ENCODE data around the gene SLC25A10.
A peak's percentile ranks its signal among the peaks of the same experiment; 100 is the strongest.

Gene SLC25A10

GRCh38 chr17:81711814-81712467 is at the start of gene SLC25A10:
SLC25A10 (plus strand) TSS chr17:81712284; CDS start chr17:81712427, 143 bp downstream.
- DNase-seq, result peak; percentile 86

- DNase-seq, result no peak
Observed at GRCh38 chr17:81664051-81664470, 48.0 kb upstream of the SLC25A10 start.

GRCh38 chr17:81665205-81666091 is 46.6 kb upstream of the SLC25A10 start:
- DNase-seq, result peak; percentile 42

DNA sequence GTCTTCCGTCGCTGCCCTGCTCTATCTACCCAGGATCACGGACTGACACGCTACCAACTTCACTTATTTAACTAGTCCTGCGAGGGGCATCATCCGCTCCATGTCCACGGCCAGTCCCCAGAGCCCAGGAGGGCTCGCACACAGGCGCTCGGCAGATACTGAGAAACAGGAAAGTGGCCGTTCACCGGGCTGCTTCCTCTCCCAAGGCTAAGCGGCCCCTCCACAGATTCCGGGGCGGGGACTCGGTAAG is 46.1 kb upstream of the SLC25A10 start:
- peak; percentile 43 for DNase-seq

DNA sequence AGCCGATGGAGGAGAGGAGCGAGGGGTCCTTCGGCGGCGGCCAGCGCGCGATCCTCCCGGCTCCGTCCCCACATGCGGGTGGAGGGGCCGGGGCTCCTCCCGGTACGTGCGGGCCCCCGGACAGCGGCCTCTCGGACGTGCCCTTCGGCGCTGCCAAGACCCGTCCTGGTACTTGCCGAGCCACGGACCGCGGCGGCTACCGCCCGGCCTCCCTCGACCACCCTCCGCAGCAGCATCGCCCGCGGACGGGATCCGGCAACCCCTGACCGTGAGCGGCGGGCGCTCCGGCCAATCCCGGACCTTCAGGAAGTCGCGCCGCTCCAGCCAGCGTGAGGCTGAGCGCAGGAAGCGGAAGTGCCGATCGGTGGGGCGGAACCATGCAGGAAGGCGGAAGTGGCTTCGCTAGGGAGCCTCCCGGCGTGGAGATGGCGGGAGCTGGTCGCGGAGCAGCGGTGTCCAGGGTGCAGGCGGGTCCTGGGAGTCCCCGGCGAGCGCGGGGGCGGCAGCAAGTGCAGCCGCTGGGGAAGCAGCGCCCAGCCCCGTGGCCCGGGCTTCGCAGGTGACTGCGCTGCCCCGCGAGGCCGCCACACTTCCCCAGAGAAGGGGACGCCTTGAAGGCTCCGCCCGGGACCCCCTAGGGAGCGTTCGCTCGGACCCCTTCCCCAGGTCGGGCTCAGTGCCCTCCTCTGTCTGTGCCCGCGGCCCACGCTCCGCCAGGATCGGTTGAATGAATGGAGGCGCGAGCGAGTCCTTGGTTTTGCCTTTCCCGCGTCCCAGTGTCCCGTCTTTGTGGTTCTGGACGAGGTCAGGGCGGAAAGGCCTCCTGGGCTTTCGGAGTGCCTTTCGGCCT is 45.5 kb upstream of the SLC25A10 start, which contains the start of the genes CCDC137 and OXLD1:
CCDC137 (plus strand) TSS at position 396 of the 850 bp plus-strand sequence; CDS start at position 426, 30 bp downstream.
OXLD1 (minus strand) TSS at position 264 of the 850 bp plus-strand sequence; CDS start at position 236, 28 bp downstream.
- DNase-seq, result peak; percentile 94

DNA sequence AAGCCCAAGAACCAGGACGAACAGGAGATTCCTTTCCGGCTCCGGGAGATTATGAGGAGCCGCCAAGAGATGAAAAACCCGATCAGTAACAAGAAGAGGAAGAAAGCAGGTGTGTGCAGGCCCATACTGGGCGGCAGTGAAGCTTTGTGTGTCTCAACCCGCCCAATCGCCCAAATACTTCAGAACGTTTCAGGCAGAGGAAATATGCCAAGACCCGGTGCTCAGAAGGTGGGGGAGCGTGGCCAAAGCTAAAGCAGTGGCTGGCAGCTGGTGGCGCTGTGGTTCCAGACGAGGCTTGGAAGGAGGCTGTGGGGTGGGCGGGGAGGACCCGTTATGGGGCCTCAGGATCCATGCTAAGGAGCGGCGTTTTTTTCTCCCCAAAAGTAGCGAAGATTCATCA is 44.3 kb upstream of the SLC25A10 start:
- no peak for DNase-seq

GRCh38 chr17:81672504-81672903 is 39.6 kb upstream of the SLC25A10 start:
- DNase-seq, result no peak

GRCh38 chr17:81672954-81673353 is 39.1 kb upstream of the SLC25A10 start:
- DNase-seq, result no peak

DNA sequence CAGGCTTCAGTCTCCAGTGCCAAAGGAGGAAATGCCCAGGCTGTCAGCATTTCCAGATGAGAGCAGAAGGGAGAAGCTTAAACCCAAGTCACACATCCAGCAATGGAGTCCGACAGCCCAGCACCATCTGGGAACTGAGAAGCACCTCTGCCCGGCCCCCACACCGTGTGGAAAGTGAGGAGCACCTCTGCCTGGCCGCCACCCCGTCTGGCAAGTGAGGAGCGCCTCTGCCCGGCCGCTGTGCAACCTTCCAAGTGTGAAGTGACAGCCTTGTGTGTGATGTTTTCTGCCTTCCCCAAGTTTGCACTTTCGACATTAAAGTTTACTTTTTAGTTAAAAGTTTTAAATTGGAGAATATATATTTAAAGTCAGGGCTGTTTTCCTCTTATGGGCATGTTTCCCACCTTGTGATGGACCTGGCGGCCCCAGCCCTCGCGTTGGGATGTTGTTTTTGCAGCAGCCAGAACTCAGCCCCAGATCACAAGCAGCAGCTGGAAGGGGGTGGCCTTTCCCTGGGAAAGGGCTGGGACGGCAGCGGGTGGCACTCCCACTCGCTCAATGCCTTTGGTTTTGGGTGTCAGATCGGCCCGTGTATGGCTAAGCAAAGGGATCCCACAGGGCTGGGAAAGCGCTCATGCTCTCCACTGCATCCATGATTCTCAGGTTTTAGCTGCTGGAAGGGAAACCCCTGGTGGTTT is 38.4 kb upstream of the SLC25A10 start:
- DNase-seq, result no peak

- DNase-seq, result peak; percentile 22
Observed at GRCh38 chr17:81675515-81676221, 36.4 kb upstream of the SLC25A10 start.

GRCh38 chr17:81676906-81677305 is 35.2 kb upstream of the SLC25A10 start:
- no peak for DNase-seq

DNA sequence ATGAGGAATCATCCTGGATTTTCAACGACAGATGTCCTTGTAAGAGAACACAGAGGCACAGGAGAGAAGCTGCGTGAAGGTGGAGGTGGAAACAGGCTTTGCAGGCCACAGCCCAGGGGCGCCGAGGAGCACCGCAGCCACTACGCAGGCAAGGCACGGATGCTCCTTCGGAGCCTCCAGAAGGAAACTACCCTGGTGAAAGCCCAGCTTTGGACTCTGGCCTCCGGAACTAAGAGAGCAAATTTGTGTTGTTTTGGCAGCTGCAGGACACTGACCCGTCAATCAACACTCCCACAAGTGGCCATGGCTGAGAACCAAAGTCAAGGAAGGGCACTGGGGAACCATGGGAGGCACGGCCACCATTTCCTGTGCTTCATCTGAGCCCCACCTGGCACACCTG is 31.9 kb upstream of the SLC25A10 start:
- DNase-seq, result no peak

DNA sequence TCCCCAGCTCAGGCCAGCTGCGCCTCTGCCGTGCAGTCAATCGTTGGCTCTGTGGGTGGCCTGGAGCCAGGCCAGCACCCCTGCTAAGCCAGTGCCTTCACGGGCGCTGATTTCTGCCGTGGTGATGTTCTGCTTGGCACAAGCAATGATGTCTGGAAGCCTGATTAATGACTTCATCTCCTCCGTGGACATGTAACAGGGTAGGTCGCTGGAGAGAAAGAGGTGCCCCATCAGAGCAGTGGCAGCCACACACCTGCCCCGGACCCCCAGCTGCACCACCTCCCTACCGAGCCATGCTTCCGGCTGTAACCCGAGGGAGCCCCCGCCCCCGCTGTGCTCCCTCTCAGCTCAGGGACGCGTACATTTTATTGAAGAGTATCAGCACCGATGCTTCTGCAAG is 30.4 kb upstream of the SLC25A10 start:
- no peak for DNase-seq

GRCh38 chr17:81682565-81683207 is 29.4 kb upstream of the SLC25A10 start:
- DNase-seq, result no peak

DNA sequence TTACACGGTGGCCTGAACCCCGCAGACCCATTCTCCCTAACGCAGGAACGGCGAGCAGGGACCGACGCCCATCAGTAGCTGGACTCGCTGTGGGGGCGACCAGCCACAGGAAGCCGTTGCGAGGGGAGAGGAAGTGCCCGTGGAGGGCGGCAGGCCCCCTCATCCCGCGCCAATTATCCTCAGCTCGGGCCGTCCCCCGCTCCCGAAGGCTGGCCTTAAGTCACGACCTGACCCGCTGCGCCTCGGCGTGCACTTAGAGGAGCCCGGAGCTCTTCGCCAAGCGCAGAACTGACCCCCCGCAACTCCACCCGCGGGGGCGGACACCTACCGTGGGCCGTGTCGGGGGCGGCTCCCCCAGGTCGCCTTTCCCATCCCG is 28.9 kb upstream of the SLC25A10 start:
- DNase-seq, result no peak

DNA sequence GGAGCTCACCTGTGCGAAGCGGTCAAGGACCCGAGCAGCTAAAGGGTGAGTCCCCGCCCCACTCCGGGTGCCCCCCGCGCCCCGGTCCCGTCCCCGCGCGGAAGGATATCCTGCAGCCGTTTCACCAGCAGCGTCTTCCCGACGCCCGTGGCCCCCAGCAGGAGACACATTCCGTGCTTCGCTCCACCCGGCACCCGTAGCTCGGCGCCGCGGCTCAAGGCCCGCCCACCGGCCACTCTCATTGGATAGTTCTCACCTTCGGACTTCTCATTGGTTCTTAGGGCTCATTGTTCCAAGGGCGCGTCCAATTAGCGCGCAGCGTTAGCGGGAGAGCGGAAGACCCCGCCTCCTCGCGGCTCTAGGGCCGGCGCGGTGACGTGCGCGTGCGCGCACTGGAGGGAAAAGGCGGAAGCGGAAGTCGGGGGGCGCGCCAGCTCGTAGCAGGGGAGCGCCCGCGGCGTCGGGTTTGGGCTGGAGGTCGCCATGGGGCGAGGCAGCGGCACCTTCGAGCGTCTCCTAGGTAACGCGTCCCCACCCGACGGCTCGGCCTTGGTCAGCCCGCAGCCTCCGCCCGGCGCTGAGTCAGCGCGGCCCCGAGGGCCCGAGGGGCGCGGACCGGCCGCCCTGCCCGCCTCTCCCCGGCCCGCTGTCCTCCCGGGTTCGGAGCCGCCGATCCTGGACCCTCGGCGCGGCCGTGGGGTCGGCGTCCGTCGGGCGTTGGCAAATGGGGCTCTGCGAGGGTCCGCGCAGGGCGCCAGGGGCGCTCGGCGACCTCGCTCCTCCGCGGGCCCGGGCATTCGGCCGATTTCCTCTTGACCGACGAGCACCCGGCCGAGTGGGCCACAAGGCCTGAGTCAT is 28.3 kb upstream of the SLC25A10 start, which contains the start of the genes ARL16 and HGS:
ARL16 (minus strand) TSS at position 214 of the 858 bp plus-strand sequence; CDS start at position 170, 44 bp downstream.
HGS (plus strand) TSS at position 428 of the 858 bp plus-strand sequence; CDS start at position 484, 56 bp downstream.
- DNase-seq, result peak; percentile 97

GRCh38 chr17:81684442-81684911 is 27.6 kb upstream of the SLC25A10 start:
- DNase-seq, result peak; percentile 27

DNA sequence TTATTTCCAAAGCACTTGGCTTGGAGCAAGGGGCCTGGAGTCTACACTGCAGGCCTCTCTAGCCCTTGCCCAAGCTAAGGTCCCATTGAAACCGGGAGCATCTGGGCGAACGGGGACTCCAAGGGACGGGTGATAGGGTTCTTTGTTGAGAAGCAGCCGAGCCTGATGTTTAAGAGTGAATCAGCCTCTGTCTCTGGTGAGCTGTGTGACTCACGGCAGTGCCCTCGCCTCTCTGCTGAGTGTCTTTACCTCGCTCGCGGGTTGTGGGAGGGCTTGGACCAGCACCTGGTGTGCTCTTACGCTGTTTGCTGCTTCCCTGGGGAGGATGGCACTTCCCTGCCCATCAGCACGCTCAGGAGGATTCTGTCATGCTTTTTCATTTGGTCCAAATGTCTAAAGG is 27.0 kb upstream of the SLC25A10 start:
- peak; percentile 23 for DNase-seq

DNA sequence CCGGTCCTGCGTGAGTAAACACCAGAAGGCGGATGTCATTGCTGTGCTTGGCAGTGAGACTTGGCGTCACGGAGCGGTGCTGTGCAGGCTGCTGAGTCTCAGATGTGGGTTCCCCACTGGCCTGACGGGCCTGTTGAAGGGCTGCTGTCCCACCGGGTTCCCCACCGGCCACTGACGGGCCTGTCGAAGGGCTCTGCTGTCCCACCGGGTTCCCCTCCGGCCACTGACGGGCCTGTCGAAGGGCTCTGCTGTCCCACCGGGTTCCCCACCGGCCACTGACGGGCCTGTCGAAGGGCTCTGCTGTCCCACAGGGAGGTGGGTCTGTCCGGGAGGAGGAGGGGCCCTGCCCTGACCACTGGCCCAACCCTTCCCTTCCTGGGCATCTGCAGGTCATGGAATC is 25.5 kb upstream of the SLC25A10 start:
- DNase-seq, result no peak

Data from CD4-positive, alpha-beta T cell treated with Interleukin-6 for 4 hours (primary cell).